Mesothelial cell of epicardium (in vitro differentiated cells): ENCODE measurements around the gene FGF19. TPM values are rescaled to one million over a fixed set of nuclear protein-coding genes. Genes with fewer than 3 reads are reported as not detected.

Experiments used
- DNase-seq, 2 experiments: peaks; one replicate each; pipeline ENCODE4 v3.0.0; 2021; ENCODE audit warnings: low spot score in 2 of 2; ENCODE audit not compliant: unreplicated experiment in 2 of 2
- H3K27ac Mint-ChIP-seq: 2 replicates; pipeline ENCODE4 v1.8.0; 2021; ENCODE audit warnings: mixed read lengths
- H3K27me3 Mint-ChIP-seq: 2 replicates; pipeline ENCODE4 v1.8.0; 2021; ENCODE audit warnings: low read depth, mixed read lengths
- H3K36me3 Mint-ChIP-seq: 2 replicates; pipeline ENCODE4 v1.8.0; 2021; ENCODE audit warnings: mixed read lengths
- H3K4me1 Mint-ChIP-seq: 2 replicates; pipeline ENCODE4 v1.8.0; 2021; ENCODE audit warnings: mixed read lengths
- H3K4me3 Mint-ChIP-seq: 2 replicates; pipeline ENCODE4 v1.8.0; 2021; ENCODE audit warnings: mild to moderate bottlenecking, moderate library complexity, mixed read lengths
- H3K9me3 Mint-ChIP-seq: 2 replicates; pipeline ENCODE4 v1.8.0; 2021; ENCODE audit warnings: mixed read lengths
- total RNA-seq: library from RNA; stranded (reverse); gene quantifications from 3 replicates; pipeline ENCODE4 v1.2.1, GENCODE V29; 2021
- TF ChIP-seq, protein P1 (sequence below): fragments of 200-600 bp; sonication (generic); IDR thresholded peaks from one replicate; pipeline ENCODE4 v1.5.0; 2021; ENCODE audit warnings: antibody characterized with exemption; ENCODE audit not compliant: unreplicated experiment

Gene FGF19
- total RNA-seq, 1 donor from 2014 or later = not detected

DNA sequence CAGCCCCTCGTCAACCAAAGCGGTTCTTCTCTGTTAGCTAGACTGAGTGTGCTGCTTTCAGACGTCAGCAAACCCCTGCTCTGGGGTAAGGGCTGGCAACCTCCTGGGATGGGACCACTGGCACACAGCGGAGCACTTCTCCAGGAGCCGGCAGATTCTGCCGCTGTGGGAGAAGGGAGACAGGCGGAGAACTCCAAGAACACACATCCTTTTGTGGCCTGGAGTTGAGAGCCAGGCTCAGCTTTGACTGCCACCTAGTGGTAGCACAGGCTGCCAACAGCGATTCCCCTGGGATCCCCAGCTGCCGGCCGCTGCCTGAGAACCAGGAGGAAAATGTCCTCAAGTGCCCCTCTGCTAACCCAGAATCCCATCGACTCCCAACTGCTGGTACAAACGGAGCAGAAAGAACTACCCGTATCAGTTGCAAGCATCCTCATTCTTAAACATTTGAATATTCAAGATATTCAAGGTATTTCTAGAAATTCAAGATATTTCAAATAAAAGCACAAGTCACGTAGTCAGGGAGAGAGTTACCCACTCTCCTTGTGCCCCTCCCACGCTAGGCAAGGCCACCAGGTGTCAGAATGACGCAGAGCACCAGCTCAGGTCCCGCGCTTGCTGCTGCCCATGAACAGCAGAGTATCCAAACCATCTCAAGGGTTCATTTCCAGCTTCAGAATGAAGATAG is 33.5 kb downstream of the FGF19 start:
- Mint-ChIP-seq H3K36me3 (peaks cover 18% of the 10 kb centered on the region), H3K27me3 (no peaks in the 10 kb centered on the region), H3K9me3 (no peaks in the 10 kb centered on the region), H3K27ac (peak overlapping the region; percentile 25), H3K4me1 (peaks cover 20% of the 10 kb centered on the region), H3K4me3 (no peak overlapping the region)
- TF ChIP-seq, protein P1, sequence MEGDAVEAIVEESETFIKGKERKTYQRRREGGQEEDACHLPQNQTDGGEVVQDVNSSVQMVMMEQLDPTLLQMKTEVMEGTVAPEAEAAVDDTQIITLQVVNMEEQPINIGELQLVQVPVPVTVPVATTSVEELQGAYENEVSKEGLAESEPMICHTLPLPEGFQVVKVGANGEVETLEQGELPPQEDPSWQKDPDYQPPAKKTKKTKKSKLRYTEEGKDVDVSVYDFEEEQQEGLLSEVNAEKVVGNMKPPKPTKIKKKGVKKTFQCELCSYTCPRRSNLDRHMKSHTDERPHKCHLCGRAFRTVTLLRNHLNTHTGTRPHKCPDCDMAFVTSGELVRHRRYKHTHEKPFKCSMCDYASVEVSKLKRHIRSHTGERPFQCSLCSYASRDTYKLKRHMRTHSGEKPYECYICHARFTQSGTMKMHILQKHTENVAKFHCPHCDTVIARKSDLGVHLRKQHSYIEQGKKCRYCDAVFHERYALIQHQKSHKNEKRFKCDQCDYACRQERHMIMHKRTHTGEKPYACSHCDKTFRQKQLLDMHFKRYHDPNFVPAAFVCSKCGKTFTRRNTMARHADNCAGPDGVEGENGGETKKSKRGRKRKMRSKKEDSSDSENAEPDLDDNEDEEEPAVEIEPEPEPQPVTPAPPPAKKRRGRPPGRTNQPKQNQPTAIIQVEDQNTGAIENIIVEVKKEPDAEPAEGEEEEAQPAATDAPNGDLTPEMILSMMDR = peak; percentile 91
- peak; percentile 56 to 83 for DNase-seq

DNA sequence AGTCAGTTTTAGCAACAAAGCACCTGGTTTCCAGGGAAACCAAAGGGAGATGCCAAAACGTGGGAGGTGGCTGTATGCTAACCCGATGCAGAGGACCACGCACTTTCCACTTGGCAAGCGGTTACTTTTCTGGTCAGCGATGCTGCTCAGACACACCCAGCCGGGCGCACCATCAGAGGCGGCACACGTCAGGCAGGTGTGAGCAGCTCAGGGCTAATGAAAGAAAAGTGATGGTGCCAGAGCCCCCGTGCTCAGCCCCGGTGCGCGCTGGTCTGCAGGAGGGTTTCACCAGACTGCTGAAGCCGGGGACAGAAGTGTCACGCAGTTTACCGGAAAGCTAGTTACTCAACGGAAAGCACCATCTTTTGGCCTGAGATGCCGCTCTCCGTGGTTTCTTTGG is 34.3 kb downstream of the FGF19 start:
- no peaks in the 10 kb centered on the region for H3K9me3 Mint-ChIP-seq
- no peak overlapping the region for H3K4me3 Mint-ChIP-seq
- H3K27ac Mint-ChIP-seq = no peak overlapping the region
- H3K4me1 Mint-ChIP-seq = peaks cover 15% of the 10 kb centered on the region
- TF ChIP-seq, protein P1 = no peak
- DNase-seq = no peak
- H3K36me3 Mint-ChIP-seq = peaks cover 18% of the 10 kb centered on the region
- H3K27me3 Mint-ChIP-seq = no peaks in the 10 kb centered on the region

DNA sequence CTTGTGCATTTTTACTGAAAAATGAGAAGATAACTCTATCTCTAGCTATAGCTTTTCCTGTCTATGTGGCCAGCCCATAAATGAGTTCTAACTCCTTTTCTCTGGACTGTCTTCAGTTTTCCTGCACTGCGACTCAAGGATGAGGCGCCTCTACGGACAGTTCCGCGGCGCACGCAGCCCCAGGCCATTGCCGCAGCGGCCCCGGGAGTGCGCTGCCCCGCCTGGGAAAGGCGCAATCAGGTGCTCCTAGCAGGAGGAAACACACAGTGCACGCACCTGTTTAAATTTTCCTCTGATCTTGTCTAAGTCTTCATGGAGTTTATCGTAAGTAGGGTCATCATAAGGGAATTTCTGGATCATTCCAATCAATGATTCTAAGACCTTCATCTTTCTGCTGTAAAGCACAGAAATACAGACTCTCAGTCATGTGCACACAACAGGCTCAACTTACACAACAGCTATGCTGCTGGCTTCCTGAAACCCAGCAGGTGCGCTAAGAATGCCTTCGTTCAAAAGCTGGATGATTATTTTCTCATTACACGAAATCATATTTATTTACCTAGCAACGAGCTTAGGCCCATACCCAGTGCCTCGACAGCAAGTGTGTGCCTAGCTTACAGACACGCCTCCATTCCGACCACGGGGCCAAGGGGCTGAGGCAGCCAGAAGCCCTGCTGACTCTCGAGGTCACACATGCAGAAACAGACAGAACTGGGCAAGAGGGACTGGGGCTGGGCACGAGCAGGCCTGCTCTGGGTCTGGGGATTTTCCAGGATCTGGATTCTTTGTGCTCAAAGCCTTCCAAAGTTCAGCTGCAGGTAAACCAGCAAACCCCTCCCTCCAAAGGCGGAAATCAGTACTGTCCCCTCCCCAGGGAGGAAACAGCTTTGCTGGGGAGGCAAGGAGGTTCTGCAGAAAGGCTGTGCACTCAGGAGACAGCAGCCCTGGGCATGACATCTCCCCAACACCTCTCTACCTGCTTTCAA is 35.9 kb downstream of the FGF19 start:
- no peak for DNase-seq
- Mint-ChIP-seq H3K36me3 (peaks cover 24% of the 10 kb centered on the region), H3K27me3 (no peaks in the 10 kb centered on the region), H3K27ac (no peak overlapping the region), H3K4me3 (no peak overlapping the region), H3K9me3 (no peaks in the 10 kb centered on the region), H3K4me1 (peaks cover 5% of the 10 kb centered on the region)
- TF ChIP-seq, protein P1 = no peak

DNA sequence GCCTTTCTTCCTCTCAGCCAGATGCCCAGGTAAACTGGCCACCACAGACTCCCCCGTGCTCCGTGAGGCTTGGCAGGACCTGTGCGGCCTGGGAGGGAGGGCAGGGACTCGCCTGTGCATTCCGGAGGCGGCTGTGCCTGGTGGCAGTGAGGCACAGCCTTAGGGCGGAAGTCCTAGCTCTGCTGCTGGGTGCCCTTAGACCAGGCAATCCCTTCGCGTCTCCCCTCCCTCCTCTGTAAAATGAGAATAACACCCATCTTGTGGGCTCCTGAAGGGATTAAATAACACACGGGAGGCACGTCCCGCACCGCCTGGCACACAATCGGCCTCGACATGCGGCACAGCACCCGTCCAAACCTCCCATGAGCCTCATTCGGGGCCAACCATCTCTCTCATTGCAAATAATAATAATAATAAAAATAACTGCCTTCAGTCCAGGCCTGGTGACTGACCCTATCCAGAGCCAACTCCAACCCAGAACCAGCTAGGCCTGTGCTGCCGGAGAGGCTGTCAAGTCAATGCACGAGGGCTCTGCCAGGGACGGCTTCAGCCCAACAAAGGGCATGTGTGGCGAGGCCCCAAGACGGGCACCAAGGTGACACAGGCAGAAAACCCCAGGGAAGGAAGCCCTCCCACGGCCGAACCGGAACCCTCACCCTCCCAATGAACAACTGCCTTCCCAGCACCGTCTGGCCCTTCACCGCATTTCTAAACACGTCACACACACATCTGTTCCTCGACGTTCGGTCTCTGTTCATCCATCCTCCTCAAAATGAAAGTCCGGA is 36.9 kb downstream of the FGF19 start:
- no peak overlapping the region for H3K4me3 Mint-ChIP-seq
- no peak for DNase-seq
- H3K4me1 Mint-ChIP-seq = peaks cover 5% of the 10 kb centered on the region
- H3K36me3 Mint-ChIP-seq = peaks cover 24% of the 10 kb centered on the region
- TF ChIP-seq, protein P1 = no peak
- H3K27ac Mint-ChIP-seq = no peak overlapping the region
- no peaks in the 10 kb centered on the region for H3K27me3 Mint-ChIP-seq
- H3K9me3 Mint-ChIP-seq = no peaks in the 10 kb centered on the region

DNA sequence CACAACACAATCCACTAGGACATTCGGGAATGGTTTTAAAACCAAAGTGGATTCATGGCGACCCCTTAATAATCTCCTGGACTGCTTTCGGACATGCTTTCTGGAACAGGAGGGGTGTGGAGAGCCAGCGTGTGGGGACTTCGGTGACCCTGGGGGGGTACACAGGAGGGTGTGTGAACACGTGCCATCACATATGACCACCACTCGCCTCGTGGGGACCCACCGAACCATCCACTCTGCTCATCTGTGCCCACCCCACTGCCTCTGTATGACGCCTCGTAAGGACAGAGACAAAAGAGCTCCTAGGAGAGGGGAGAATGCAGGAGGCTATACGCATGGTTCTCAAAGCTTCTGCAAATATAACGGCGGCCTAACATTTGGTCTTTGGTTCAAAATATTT is 37.6 kb downstream of the FGF19 start:
- H3K4me3 Mint-ChIP-seq = no peak overlapping the region
- H3K27me3 Mint-ChIP-seq = no peaks in the 10 kb centered on the region
- no peaks in the 10 kb centered on the region for H3K9me3 Mint-ChIP-seq
- H3K27ac Mint-ChIP-seq = no peak overlapping the region
- H3K36me3 Mint-ChIP-seq = peaks cover 24% of the 10 kb centered on the region
- peaks cover 5% of the 10 kb centered on the region for H3K4me1 Mint-ChIP-seq
- TF ChIP-seq, protein P1 = no peak
- DNase-seq = no peak
